ENCODE measurements around the gene OXER1. TPM values are rescaled to one million over a fixed set of nuclear protein-coding genes. Genes with fewer than 3 reads are reported as not detected.

Gene OXER1
- total and polyA plus RNA-seq, 8 donors: 2.0 to 12.5 (median 4.1) TPM

- TF ChIP-seq, protein P1, sequence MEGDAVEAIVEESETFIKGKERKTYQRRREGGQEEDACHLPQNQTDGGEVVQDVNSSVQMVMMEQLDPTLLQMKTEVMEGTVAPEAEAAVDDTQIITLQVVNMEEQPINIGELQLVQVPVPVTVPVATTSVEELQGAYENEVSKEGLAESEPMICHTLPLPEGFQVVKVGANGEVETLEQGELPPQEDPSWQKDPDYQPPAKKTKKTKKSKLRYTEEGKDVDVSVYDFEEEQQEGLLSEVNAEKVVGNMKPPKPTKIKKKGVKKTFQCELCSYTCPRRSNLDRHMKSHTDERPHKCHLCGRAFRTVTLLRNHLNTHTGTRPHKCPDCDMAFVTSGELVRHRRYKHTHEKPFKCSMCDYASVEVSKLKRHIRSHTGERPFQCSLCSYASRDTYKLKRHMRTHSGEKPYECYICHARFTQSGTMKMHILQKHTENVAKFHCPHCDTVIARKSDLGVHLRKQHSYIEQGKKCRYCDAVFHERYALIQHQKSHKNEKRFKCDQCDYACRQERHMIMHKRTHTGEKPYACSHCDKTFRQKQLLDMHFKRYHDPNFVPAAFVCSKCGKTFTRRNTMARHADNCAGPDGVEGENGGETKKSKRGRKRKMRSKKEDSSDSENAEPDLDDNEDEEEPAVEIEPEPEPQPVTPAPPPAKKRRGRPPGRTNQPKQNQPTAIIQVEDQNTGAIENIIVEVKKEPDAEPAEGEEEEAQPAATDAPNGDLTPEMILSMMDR (IDR thresholded peaks at IDR 0.05): no peak
- no peak for DNase-seq
- intact Hi-C loops (cut with DNase I): no loop called here
- no peaks in the 10 kb centered on the region for H3K27me3 ChIP-seq
- H3K9me3 ChIP-seq: no peaks in the 10 kb centered on the region
- ATAC-seq: no peak
- no peak overlapping the region for H3K27ac ChIP-seq
- H3K4me3 ChIP-seq: no peak overlapping the region
- no peaks in the 10 kb centered on the region for H3K36me3 ChIP-seq
- H3K4me1 ChIP-seq: no peaks in the 10 kb centered on the region
- 97 to 98% methylated on average over 3 of the region's 3 CpGs for WGBS, 2 donors
- FAIRE-seq: no peak
These were observed 14.2 kb upstream of the OXER1 start for GRCh38 chr2:42777883-42778805.

DNA sequence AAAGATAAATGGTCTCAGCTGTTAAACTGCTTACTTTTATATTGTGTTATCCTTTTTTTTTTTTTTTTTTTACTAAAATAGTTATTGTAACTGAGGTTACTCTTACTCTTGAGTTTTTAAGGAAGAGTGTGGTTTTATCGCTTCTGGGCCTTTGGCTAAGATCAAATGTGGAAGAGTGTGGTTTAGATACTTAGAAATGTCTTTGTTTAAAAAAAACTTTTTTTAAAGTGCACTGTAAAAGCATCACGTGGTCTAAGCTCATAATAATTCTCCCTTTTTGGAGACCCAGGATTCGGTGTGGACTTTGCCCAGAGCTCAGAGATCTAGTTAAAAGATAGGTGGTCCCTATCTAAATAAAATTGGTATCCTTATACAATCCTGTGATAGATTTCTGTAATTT, 11.9 kb upstream of the OXER1 start:
- no peak for DNase-seq
- no peak for FAIRE-seq
- intact Hi-C loops (cut with DNase I): no loop called here
- ATAC-seq: no peak
- 74 to 82% methylated on average over 3 of the region's 3 CpGs for WGBS, 2 donors
- TF ChIP-seq, protein P1 (IDR thresholded peaks at IDR 0.05): no peak
- no peak overlapping the region for H3K27ac ChIP-seq
- H3K4me3 ChIP-seq: no peak overlapping the region
- no peaks in the 10 kb centered on the region for H3K4me1 ChIP-seq
- no peaks in the 10 kb centered on the region for H3K36me3 ChIP-seq
- H3K9me3 ChIP-seq: no peaks in the 10 kb centered on the region
- H3K27me3 ChIP-seq: no peaks in the 10 kb centered on the region

- Histone ChIP-seq H3K4me1 (no peaks in the 10 kb centered on the region), H3K9me3 (no peaks in the 10 kb centered on the region), H3K36me3 (no peaks in the 10 kb centered on the region), H3K27me3 (no peaks in the 10 kb centered on the region), H3K4me3 (no peak overlapping the region), H3K27ac (no peak overlapping the region)
- no peak for FAIRE-seq
- no peak for DNase-seq
- ATAC-seq: no peak
- intact Hi-C loops (cut with DNase I): no loop called here
- TF ChIP-seq, protein P1 (IDR thresholded peaks at IDR 0.05): no peak
- 84 to 88% methylated on average over 2 of the region's 2 CpGs for WGBS, 2 donors
These were observed 11.3 kb upstream of the OXER1 start for GRCh38 chr2:42775186-42775585.

- H3K4me3 ChIP-seq: no peak overlapping the region
- TF ChIP-seq, protein P1 (IDR thresholded peaks at IDR 0.05): no peak
- no peaks in the 10 kb centered on the region for H3K36me3 ChIP-seq
- no peak for FAIRE-seq
- H3K27ac ChIP-seq: no peak overlapping the region
- no peaks in the 10 kb centered on the region for H3K4me1 ChIP-seq
- H3K9me3 ChIP-seq: no peaks in the 10 kb centered on the region
- peak in 1 of 6 donors; percentile 58 for DNase-seq
- 92 to 97% methylated on average over 5 of the region's 5 CpGs for WGBS, 2 donors
- no peaks in the 10 kb centered on the region for H3K27me3 ChIP-seq
- no peak for ATAC-seq
- intact Hi-C loops (cut with DNase I): no loop called here
These were observed 7.7 kb upstream of the OXER1 start for GRCh38 chr2:42771546-42772153.
